Stimulated activated CD8-positive, alpha-beta memory T cell treated with anti-CD3 and anti-CD28 coated beads, Interleukin-4, amount 100 ng/mL, for 24 hours (primary cell): Measurements from ENCODE around the gene PRDM11.
"Not testable (repeated sequence)": the region's sequence is repeated elsewhere in the genome, so short reads cannot be mapped to it uniquely, and the experiment has no call there.

Source experiments
- DNase-seq: peaks from one replicate; pipeline ENCODE4 v3.0.0-alpha.2; 2020; ENCODE audit warnings: low read depth

PRDM11 gene

DNA sequence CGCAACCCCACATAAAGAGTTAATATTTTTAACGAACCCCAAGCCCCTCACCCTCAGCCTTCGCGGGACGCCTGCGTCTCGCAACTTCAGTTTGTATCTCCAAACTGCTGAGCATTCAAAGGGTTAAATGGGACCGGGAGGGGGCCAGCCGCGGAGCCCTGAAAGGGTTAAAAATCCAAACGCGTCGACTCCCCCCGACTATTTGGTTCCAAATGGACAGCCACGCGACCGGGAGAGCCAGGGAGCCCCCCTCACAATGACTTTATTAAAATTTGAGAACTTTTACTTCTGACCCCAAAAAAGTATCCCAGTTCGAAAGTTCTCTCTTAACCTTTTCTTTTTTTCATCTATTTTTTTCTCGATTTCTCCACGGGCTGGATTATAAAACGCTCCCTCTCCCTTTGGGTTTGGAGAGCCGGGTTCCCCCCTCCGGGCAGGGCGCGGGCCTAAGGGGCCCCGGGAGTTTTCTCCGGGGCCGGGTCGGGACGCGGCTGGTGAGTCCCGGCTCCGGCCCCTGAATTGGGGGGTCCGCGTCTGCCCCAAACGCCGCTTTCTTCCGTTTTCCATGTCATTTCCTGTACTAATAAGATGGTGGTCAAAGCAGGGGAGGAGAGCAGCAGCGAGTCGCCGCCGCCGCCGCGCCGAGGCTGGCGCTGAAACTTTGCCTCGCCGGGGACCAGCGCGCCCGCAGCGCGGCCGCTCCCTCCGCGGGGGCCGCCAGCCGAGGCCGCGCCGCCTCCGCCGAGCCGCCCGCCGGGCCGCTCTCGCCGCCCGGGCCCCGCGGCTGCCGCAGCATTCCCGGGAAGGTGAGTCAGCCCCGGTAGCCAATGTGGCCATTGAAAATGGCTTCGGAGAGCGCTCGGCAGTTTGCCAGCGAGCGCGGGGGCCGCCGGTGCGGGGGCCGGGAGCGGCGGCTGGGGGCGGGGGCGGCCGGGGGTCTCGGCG lies at the start of gene PRDM11:
PRDM11 (plus strand) TSS at position 568 of the 945 bp plus-strand sequence. CDS start 35,128 bp downstream, outside the sequence.
- peak; percentile 47 for DNase-seq

- DNase-seq: no peak
Measured at GRCh38 chr11:45097721-45098493, 48.5 kb upstream of the PRDM11 start.

GRCh38 chr11:45098929-45099328 lies 47.5 kb upstream of the PRDM11 start:
- no peak for DNase-seq

GRCh38 chr11:45100339-45100738 lies 46.1 kb upstream of the PRDM11 start:
- no peak for DNase-seq

- DNase-seq: no peak
Measured at GRCh38 chr11:45102361-45102809, 44.1 kb upstream of the PRDM11 start.

DNA sequence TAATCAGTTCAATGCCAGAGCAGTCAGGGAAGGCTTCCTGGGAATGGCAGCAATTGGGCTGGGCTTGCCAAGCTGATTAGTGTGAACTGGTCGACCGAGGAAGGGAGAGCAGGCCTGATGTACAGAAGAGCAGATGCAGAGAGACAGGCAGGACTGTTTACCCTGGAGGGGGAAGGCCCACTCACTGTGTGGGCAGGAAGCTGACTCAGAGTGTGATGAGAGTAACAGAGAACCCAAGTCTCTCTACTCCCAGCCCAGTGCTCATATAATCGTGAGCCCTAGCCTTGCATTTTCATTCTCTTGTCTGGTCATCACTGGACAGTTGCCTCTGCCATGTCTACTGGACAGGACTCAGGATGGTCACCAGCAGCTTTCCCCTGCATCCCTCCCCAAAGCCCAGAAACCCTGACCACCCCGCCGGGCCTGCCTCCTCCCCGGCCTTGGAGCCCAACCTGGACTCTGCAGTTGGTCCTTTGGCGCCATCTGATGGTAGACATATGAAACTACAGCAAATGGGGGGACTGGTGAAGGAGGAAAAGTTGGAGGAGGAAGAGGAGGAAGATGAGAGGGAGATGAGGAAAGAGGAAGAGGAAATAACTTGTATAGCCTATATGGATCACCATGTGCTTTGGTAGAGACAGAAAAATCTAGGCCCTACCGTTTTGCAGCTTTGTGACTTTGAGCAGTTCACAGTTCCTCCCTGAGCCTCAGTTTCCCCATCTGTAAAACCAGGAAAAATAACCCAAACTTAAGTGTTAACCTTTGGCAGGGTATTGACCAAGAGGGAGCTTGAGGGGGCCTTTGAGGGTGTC lies 43.4 kb upstream of the PRDM11 start:
- DNase-seq: peak; percentile 56

DNA sequence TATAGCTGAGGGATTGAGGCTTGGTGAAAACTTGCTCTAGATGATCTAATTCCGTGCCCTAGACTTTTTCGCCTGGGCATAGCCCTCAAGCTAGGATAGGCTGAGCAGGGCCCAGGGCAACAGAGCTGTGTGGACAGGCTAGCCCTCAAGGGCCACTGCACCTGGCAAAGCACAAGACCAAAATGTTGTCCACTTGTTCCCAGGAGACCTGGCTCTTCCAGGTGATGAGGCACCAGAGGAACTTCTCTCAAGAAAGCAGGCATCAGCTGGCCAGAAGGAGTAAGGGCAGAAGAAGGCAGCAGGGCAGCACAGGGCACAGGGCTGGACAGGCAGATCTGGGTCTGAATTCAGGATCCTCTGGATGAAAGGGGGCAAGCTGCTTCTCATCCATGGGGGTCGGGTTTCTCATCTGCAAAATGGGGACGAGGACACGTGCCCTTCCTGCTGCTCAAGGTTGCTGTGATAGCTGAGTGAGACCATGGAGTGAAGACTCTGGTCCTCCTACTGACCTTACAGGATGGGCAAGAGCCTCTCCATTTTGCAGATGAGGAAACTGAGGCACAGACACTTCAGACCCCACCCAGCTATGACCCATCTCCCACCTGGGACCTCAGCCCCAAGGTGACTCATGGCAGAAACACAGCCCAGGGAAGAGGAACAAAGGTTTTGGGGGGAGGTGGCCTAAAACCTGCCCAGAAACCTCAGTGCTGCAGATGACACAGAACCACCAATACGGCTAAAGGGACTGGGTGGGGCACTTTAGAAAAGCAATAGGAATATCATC lies 42.2 kb upstream of the PRDM11 start:
- no peak for DNase-seq

DNA sequence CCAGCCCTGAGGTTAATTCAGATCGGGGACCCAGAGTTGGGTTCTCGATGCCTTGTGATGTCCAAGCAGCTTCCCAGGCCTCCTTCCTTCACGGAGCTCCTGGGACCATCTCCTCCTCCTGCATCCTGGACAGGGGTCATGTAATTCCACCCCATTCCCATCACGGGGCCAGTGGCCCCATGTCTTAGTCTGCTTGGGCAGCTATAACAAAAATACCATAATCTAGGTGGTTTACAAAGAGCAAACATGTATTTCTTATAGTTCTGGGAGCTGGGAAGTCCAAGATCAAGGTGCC lies 41.7 kb upstream of the PRDM11 start:
- no peak for DNase-seq

GRCh38 chr11:45105233-45105983 lies 41.0 kb upstream of the PRDM11 start:
- DNase-seq: peak; percentile 40

DNA sequence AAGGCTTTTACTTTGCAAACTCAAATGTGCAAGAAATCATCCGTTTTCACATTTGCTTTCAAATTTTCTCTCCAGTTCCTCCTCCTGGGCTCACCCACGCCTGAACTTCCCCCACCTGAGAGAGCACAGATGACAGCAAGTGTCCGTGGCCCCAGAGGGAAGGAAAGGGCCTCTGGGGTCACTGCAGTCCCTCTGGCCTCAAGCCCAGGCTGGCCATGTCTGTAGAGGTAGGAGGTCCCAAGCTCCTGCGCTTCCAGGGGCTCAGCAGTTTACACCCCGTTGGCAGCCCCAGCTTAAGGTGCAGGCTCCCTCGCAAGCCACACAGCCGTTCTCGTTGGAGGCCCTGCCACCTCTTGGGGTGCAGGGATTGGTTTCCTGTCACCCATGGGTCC lies 40.5 kb upstream of the PRDM11 start:
- DNase-seq: no peak

DNA sequence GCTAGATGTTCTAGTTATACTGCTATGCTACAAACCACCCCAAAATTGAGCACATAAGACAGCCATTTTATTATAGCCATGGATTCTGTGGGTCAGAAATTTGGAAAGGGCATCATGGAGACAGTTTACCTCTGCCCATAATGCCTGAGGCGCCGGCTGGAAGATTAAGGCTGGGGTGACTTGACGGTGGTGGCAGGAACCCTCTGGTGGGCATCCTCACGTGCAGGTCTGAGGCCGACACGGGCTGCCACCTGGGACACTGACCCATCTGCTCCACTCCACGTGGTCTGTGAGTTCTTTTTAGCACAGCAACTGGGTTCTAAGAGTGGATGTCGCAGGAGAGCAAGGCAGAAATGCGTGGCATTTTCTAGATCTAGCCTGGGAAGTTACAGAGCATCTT lies 40.0 kb upstream of the PRDM11 start:
- no peak for DNase-seq

DNA sequence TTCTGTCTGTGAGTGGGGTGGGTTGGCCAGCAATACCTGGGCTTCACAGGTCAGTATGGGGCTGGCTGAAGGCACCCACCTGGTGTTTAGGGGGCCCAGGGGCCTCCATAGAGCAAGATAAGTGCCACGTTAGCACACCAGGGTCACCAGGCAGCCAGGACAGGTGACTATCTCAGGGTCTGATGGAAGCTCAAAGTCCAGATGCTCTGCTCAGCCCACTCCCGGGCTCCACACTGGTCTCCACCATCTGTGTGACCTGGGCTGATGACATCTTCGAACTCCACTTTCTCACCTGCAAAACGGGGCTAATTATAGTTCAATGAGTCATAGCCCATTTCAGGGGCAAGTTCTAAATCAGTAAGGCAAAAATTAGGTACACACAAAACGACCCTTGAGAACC lies 39.4 kb upstream of the PRDM11 start:
- no peak for DNase-seq

DNA sequence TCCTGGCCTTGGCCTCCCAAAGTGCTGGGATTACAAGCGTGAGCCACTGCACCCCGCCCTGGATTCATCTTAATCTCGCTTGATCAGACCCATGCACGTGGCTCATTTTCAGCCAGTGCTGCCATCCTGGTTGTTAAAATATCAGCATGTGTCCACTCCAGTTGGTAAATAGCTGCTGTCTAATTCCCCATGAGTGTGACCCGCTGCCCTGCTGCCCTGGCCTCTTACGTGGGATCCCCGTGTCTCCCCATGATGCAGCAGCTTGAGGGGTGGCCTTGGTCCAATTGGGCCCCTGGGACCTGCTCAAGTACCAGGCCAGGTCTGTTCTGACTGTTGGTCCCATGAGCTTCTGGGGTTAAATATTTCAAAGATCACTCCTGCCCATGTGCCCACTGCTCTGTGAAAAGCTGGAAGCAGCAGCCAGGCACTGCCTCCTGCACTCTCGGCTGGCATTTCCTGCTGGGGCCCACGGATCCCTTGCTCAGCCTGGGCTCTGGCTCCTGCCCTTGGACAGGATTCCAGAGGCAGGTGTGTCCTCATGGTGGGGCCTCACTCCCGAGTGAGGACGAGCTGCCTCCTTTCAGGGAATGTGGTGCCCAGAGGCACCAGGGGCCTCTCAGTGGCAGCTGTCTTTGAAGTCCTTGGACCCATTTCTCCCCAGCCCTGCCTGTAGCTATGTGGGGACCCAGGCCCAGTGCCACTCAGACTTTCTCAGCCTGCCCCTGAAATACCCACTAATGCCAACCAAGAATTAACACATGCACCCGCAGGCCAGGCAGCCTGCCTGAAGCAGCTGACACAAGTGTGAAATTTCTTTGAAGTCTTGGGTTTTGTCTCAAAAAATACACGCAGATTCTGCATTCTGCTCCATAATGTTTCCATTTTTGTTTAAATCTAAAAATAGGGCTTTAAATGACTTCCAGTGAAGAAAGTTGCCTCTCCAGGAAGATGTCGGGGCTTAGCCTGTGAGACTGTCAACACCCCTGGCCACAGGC lies 38.1 kb upstream of the PRDM11 start:
- DNase-seq: no peak

DNA sequence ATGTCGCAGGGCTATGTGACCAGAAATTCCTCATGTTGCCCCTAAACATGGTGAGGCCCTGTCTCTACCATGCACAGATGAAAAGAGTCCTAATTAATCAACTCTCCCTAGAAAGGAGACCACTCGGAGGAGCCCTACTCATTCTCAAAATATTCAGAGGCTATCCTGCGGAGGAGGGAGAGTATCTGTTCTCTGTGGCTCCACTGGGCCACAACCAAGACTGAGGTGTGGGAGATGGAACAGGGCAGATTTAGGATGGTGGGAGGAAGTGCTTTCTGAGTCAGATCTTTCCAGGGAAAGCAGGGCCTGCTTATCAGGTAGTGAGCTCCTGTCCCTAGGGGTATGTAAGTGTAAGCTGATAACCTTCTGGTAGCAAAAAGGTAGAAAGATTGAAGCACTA lies 37.0 kb upstream of the PRDM11 start:
- DNase-seq: no peak

- no peak for DNase-seq
Measured at GRCh38 chr11:45110562-45110961, 35.9 kb upstream of the PRDM11 start.

DNA sequence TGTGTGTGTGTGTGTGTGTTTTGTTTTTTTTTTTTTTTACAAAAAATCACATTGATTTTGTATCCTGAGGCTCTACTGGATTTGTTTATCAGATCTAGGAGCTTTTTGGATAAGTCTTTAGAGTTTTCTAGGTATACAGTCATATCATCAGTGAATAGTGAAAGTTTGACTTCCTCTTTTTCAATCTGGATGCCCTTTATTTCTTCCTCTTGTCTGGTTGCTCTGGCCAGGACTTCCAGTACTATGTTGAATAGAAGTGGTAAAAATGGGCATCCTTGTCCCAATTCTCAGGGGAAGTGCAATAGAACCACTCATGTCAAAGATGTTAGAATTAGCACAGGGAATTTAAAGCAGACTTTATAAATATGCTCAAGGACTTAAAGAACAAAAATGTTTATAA lies 32.6 kb upstream of the PRDM11 start:
- no peak for DNase-seq

- DNase-seq: not testable (repeated sequence)
Measured at GRCh38 chr11:45127836-45128235, 18.6 kb upstream of the PRDM11 start.

DNA sequence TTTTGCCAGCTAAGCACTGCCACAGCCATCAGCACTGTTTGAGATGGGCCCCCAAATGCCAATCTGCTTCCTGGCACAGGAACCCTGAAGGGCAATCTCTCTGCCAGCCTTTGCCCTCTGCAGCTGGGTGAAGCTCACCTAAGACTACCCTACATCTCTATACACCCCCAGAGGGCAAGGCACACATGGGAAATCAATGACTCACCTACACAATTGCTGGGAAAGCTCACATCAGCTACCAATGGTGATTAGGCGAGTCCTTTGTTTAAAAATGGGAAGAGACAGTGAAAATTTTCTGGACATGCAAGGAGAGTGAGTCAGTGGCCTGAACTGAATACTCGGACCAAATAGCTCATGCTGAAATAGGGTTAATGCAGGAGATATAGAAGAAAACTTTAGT lies 12.6 kb upstream of the PRDM11 start:
- no peak for DNase-seq

DNA sequence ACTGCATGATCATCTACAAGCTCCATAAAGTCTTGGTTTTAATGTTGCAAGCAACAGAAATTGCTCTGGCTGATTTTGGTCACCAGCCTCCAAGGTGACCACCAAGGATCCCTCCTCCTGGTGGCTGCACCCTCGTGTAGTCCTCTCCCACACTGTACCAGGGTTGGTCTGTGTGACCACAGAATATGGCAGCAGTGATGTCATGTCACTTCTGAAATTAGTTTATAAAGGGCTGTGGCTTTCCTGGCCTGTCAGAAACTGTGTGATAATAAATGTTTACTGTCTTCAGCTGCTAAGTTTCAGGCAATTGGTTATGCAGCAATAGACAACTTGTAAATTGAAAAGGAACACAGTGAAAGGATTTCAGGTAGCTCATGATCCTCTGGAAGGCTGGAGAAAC lies 5.3 kb upstream of the PRDM11 start:
- no peak for DNase-seq

DNA sequence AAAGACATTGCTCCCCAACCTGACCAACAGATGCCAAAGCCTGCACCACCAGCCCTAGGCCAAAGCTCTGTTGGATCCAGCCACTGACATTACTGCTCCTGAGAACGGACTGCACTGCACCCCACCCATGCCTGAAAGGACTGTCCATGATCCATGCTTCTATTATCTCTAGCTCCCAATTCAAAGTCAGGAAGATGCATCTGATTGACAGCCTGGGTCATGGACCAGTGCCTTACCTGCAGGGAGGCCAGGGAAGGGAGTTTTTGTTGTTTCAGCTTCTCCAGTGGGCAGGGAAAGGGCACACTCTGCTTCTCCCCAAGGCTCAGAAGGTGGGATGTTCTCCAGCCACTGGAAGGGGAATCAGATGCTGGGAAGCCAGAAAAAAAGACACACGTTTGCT lies 4.8 kb upstream of the PRDM11 start:
- no peak for DNase-seq
